ENCODE results near the gene DUSP1. TPM values are rescaled to one million over a fixed set of nuclear protein-coding genes. Genes with fewer than 3 reads are reported as not detected.
A peak's percentile ranks its signal among the peaks of the same experiment; 100 is the strongest.

Gene DUSP1
- total and polyA plus RNA-seq, 10 of the 15 experiments (the other 5 are each of a cell fraction or from before 2014, with no cell fraction given): 1.4 to 6.2 (median 3.9) TPM

DNA sequence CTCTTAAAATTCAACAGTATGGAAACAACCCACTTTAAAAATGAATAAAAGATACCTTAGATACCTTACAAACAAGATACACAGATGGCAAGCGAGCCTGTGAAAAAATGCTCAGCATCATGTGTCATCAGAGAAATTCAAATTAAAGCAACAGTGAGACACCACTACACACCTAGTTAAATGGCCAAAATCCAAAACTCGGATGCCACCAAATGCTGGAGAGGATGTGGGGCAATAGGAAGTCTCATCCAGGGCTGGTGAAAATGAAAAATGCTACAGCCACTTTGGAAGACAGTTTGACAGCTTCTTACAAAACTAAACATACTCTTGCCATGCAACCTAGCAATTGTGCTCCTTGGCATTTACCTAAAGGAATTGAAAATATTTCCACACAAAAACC is 17.9 kb downstream of the DUSP1 start (continued):
- TF ChIP-seq MEF2A (IDR thresholded peaks at IDR 0.05; ENCODE audit: insufficient read depth, low read depth, low read length) (no peak), SRF (IDR thresholded peaks at IDR 0.05; ENCODE audit: low read depth in 2 of 2, low read length in 2 of 2) (no peak), IRF4 (IDR thresholded peaks at IDR 0.05; ENCODE audit: low read depth, low read length) (no peak), ATF3 (IDR thresholded peaks at IDR 0.05; ENCODE audit: borderline replicate concordance, extremely low read depth, low read depth, low read length) (no peak)

GRCh38 chr5:172751761-172752510 is 19.1 kb downstream of the DUSP1 start:
- no peaks in the 10 kb centered on the region for H3K36me3 ChIP-seq (ENCODE audit: control insufficient read depth in 2 of 2, insufficient read depth in 2 of 2, low read length in 1 of 2)
- H3K4me2 ChIP-seq (ENCODE audit: control insufficient read depth, insufficient read depth): no peak overlapping the region
- ChIA-PET SMC1A (ENCODE audit: uncharacterized antibody, unreplicated experiment) (interaction anchor here (1.2 kb wide), 1 partner anchor 103 kb away, joined by 3 read pairs; no protein-coding TSS in a partner anchor), POLR2A (no interaction called here), CTCF (interaction anchor here (0.9 to 1.0 kb wide), 2 partner anchors 20 to 37 kb away, joined by 3 to 4 read pairs; no protein-coding TSS in a partner anchor), RAD21 (ENCODE audit: unreplicated experiment) (no interaction called here)
- H3K79me2 ChIP-seq (ENCODE audit: control insufficient read depth, insufficient read depth, low read length): no peaks in the 10 kb centered on the region
- no peaks in the 10 kb centered on the region for H4K20me1 ChIP-seq (ENCODE audit: control insufficient read depth, insufficient read depth)
- BruUV-seq (replicated peaks): no TSS peak
- FAIRE-seq (no peak), ATAC-seq (no peak), DNase-seq (ENCODE audit: low read depth, low spot score) (no peak)
- intact Hi-C loops (cut with micrococcal nuclease; ENCODE audit: unreplicated experiment): no loop called here
- no peaks in the 10 kb centered on the region for H3K4me1 ChIP-seq (ENCODE audit: control insufficient read depth, insufficient read depth, low read length)
- H3K27ac ChIP-seq (ENCODE audit: control insufficient read depth, insufficient read depth): no peak overlapping the region
- WGBS (ENCODE audit: insufficient coverage, insufficient replicate concordance, low lambda C conversion rate, missing lambda C conversion rate): 53% methylated on average over 14 of the region's 14 CpGs
- in situ Hi-C loops (cut with MboI): no loop called here
- no peak overlapping the region for H2AFZ ChIP-seq (ENCODE audit: control insufficient read depth, low read depth, low read length)
- H3K9ac ChIP-seq (ENCODE audit: control insufficient read depth, insufficient read depth, low read length): no peak overlapping the region
- H3K9me3 ChIP-seq (replicated peaks; ENCODE audit: control insufficient read depth, insufficient read depth, low read length): no peaks in the 10 kb centered on the region; the same call in 2 of the 3 replicates
- H3K4me3 ChIP-seq: no peak overlapping the region
- H3K27me3 ChIP-seq (replicated peaks in 1 of 2; ENCODE audit: control insufficient read depth in 2 of 2, insufficient read depth in 2 of 2, low read length in 1 of 2): no peaks in the 10 kb centered on the region
- TF ChIP-seq, protein P1, sequence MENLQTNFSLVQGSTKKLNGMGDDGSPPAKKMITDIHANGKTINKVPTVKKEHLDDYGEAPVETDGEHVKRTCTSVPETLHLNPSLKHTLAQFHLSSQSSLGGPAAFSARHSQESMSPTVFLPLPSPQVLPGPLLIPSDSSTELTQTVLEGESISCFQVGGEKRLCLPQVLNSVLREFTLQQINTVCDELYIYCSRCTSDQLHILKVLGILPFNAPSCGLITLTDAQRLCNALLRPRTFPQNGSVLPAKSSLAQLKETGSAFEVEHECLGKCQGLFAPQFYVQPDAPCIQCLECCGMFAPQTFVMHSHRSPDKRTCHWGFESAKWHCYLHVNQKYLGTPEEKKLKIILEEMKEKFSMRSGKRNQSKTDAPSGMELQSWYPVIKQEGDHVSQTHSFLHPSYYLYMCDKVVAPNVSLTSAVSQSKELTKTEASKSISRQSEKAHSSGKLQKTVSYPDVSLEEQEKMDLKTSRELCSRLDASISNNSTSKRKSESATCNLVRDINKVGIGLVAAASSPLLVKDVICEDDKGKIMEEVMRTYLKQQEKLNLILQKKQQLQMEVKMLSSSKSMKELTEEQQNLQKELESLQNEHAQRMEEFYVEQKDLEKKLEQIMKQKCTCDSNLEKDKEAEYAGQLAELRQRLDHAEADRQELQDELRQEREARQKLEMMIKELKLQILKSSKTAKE (IDR thresholded peaks at IDR 0.05; ENCODE audit: low read depth, poor library complexity, severe bottlenecking): no peak
- TF ChIP-seq ZNF207 (IDR thresholded peaks at IDR 0.05; ENCODE audit: borderline replicate concordance): no peak
- no peak for TF ChIP-seq GABPA (IDR thresholded peaks at IDR 0.05; ENCODE audit: low read depth)
- no peak for TF ChIP-seq MTA3 (IDR thresholded peaks at IDR 0.05; ENCODE audit: borderline replicate concordance, low read length)
- no peak for TF ChIP-seq RAD51 (IDR thresholded peaks at IDR 0.05)
- TF ChIP-seq ZBTB33 (IDR thresholded peaks at IDR 0.05): no peak
- no peak for TF ChIP-seq PAX8 (IDR thresholded peaks at IDR 0.05)
- no peak for TF ChIP-seq ZNF274 (IDR thresholded peaks at IDR 0.05; ENCODE audit: insufficient read depth, insufficient read length)
- TF ChIP-seq, protein P2, sequence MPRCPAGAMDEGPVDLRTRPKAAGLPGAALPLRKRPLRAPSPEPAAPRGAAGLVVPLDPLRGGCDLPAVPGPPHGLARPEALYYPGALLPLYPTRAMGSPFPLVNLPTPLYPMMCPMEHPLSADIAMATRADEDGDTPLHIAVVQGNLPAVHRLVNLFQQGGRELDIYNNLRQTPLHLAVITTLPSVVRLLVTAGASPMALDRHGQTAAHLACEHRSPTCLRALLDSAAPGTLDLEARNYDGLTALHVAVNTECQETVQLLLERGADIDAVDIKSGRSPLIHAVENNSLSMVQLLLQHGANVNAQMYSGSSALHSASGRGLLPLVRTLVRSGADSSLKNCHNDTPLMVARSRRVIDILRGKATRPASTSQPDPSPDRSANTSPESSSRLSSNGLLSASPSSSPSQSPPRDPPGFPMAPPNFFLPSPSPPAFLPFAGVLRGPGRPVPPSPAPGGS (IDR thresholded peaks at IDR 0.05; ENCODE audit: borderline replicate concordance, insufficient read depth, low read depth, low read length, poor library complexity, severe bottlenecking): peak; percentile 97
- no peak for TF ChIP-seq ZNF622 (IDR thresholded peaks at IDR 0.05)
- no peak for TF ChIP-seq MYB (IDR thresholded peaks at IDR 0.05; ENCODE audit: borderline replicate concordance, low read depth, low read length)
- peak; percentile 28; the same call in 1 of the 2 replicates for TF ChIP-seq TCF3 (IDR thresholded peaks at IDR 0.05; ENCODE audit: borderline replicate concordance, insufficient read depth, low read depth, low read length)

All from GM12878 (cell line).